Measurements from ENCODE around the gene ACACA. TPM values are rescaled to one million over a fixed set of nuclear protein-coding genes. Genes with fewer than 3 reads are reported as not detected.

The ACACA gene
- total and polyA plus RNA-seq, 5 experiments from 2014 or later, result 5.7 to 15.2 (median 9.0) TPM

- no peak overlapping the region for H3K27ac Mint-ChIP-seq
- H3K27me3 Mint-ChIP-seq, result no peaks in the 10 kb centered on the region
- H3K36me3 Mint-ChIP-seq, result peaks cover 0 to 48% (median 4%) of the 10 kb centered on the region in 3 donors
- H3K4me3 Mint-ChIP-seq, result no peak overlapping the region
- ATAC-seq (no peak), DNase-seq (no peak)
- POLR2A ChIA-PET, result interaction anchor here (0.7 kb wide), 1 partner anchor 448 kb away, joined by 6 read pairs; the partner anchor contains the start of gene MRM1
- H3K9me3 Mint-ChIP-seq, result no peaks in the 10 kb centered on the region
- H3K4me1 Mint-ChIP-seq, result peaks cover 7 to 17% (median 9%) of the 10 kb centered on the region in 4 donors
These were observed 357.8 kb downstream of the ACACA start for GRCh38 chr17:37048811-37049210.

GRCh38 chr17:37047631-37048104 lies 359.0 kb downstream of the ACACA start:
- H3K9me3 Mint-ChIP-seq, result no peaks in the 10 kb centered on the region
- ATAC-seq (peak; percentile 91 to 92), DNase-seq (peak; percentile 60 to 85 (median 72))
- POLR2A ChIA-PET, result interaction anchor here (0.5 kb wide), 1 partner anchor 138 kb away, joined by 4 read pairs; no protein-coding TSS in a partner anchor
- no peak overlapping the region for H3K4me3 Mint-ChIP-seq
- peaks cover 0 to 45% (median 4%) of the 10 kb centered on the region in 3 donors for H3K36me3 Mint-ChIP-seq
- H3K27ac Mint-ChIP-seq, result peak overlapping the region in 7 of 10 donors; percentile 12 to 76 (median 63)
- no peaks in the 10 kb centered on the region for H3K27me3 Mint-ChIP-seq
- peaks cover 11 to 21% (median 15%) of the 10 kb centered on the region in 4 donors for H3K4me1 Mint-ChIP-seq

- Mint-ChIP-seq H3K27me3 (no peaks in the 10 kb centered on the region), H3K27ac (peak overlapping the region in 6 of 10 donors; percentile 0 to 75 (median 45)), H3K9me3 (no peaks in the 10 kb centered on the region), H3K4me1 (peaks cover 11 to 18% (median 15%) of the 10 kb centered on the region in 4 donors), H3K4me3 (no peak overlapping the region), H3K36me3 (peaks cover 0 to 39% (median 7%) of the 10 kb centered on the region in 3 donors)
- DNase-seq (no peak), ATAC-seq (no peak)
- POLR2A ChIA-PET, result interaction anchor here (0.7 kb wide), 1 partner anchor 279 kb away, joined by 3 read pairs; no protein-coding TSS in a partner anchor
These were observed 361.2 kb downstream of the ACACA start for GRCh38 chr17:37045351-37045922.

- H3K9me3 Mint-ChIP-seq, result no peaks in the 10 kb centered on the region
- POLR2A ChIA-PET, result no interaction called here
- ATAC-seq (no peak), DNase-seq (no peak)
- H3K4me1 Mint-ChIP-seq, result peaks cover 11 to 17% (median 13%) of the 10 kb centered on the region in 4 donors
- H3K27me3 Mint-ChIP-seq, result no peaks in the 10 kb centered on the region
- no peak overlapping the region for H3K4me3 Mint-ChIP-seq
- peaks cover 0 to 47% (median 7%) of the 10 kb centered on the region in 3 donors for H3K36me3 Mint-ChIP-seq
- peak overlapping the region in 8 of 10 donors; percentile 5 to 72 (median 28) for H3K27ac Mint-ChIP-seq
These were observed 363.4 kb downstream of the ACACA start for GRCh38 chr17:37043201-37043600.

GRCh38 chr17:37041932-37042331 lies 364.7 kb downstream of the ACACA start:
- no peak for ATAC-seq
- POLR2A ChIA-PET, result interaction anchor here (0.6 kb wide), 1 partner anchor 13 kb away, joined by 3 read pairs; no protein-coding TSS in a partner anchor

GRCh38 chr17:37039269-37039668 lies 367.4 kb downstream of the ACACA start:
- no peak for ATAC-seq
- peaks cover 4 to 14% (median 6%) of the 10 kb centered on the region in 4 donors for H3K4me1 Mint-ChIP-seq
- no peak for DNase-seq
- no peak overlapping the region for H3K4me3 Mint-ChIP-seq
- no peaks in the 10 kb centered on the region for H3K27me3 Mint-ChIP-seq
- H3K36me3 Mint-ChIP-seq, result peaks cover 0 to 62% (median 12%) of the 10 kb centered on the region in 3 donors
- no peaks in the 10 kb centered on the region for H3K9me3 Mint-ChIP-seq
- POLR2A ChIA-PET, result no interaction called here
- H3K27ac Mint-ChIP-seq, result peak overlapping the region in 6 of 10 donors; percentile 16 to 88 (median 58)

More at GRCh38 chr17:37041932-37042331, 364.7 kb downstream of the ACACA start:
- H3K36me3 Mint-ChIP-seq, result peaks cover 0 to 52% (median 4%) of the 10 kb centered on the region in 3 donors
- H3K4me1 Mint-ChIP-seq, result peaks cover 4 to 12% (median 7%) of the 10 kb centered on the region in 4 donors
- no peaks in the 10 kb centered on the region for H3K27me3 Mint-ChIP-seq
- no peak overlapping the region for H3K4me3 Mint-ChIP-seq
- H3K27ac Mint-ChIP-seq, result peak overlapping the region in 1 of 10 donors; percentile 32
- no peaks in the 10 kb centered on the region for H3K9me3 Mint-ChIP-seq
- no peak for DNase-seq

- peak overlapping the region in 3 of 10 donors; percentile 17 to 73 (median 18) for H3K27ac Mint-ChIP-seq
- H3K36me3 Mint-ChIP-seq, result peaks cover 0 to 66% (median 13%) of the 10 kb centered on the region in 3 donors
- ATAC-seq (no peak), DNase-seq (no peak)
- H3K27me3 Mint-ChIP-seq, result no peaks in the 10 kb centered on the region
- POLR2A ChIA-PET, result no interaction called here
- no peaks in the 10 kb centered on the region for H3K9me3 Mint-ChIP-seq
- peaks cover 0 to 8% (median under 1%) of the 10 kb centered on the region in 4 donors for H3K4me1 Mint-ChIP-seq
- no peak overlapping the region for H3K4me3 Mint-ChIP-seq
These were observed 369.0 kb downstream of the ACACA start for GRCh38 chr17:37037590-37038155.

Other genes starting within 250 kb of the ACACA start
- not detected for gene C17orf78, start 30.9 kb downstream of the ACACA start, total RNA-seq
- gene C17orf78, start 30.9 kb downstream of the ACACA start, polyA plus RNA-seq, result not detected
- gene TADA2A, start 50 bp upstream of the ACACA start, total RNA-seq, result 10 to 100 TPM; 28.4 to 32.4 TPM
- gene TADA2A, start 50 bp upstream of the ACACA start, polyA plus RNA-seq, result 10 to 100 TPM in 2 of 3 donors, 1 to 10 TPM in 1; 6.9 to 17.4 (median 11.6) TPM
- 1 to 10 TPM; 6.8 to 6.9 TPM for gene DUSP14, start 83.1 kb upstream of the ACACA start, total RNA-seq
- 10 to 100 TPM; 13.8 to 17.4 (median 14.3) TPM for gene DUSP14, start 83.1 kb upstream of the ACACA start, polyA plus RNA-seq
- 100 to 1,000 TPM; 142 to 149 TPM for gene SYNRG, start 202.6 kb upstream of the ACACA start, total RNA-seq
- 10 to 100 TPM; 71.8 to 91.8 (median 87.2) TPM for gene SYNRG, start 202.6 kb upstream of the ACACA start, polyA plus RNA-seq
- gene DDX52, start 236.6 kb upstream of the ACACA start, total RNA-seq, result 10 to 100 TPM; 30.3 to 33.6 TPM
- 10 to 100 TPM; 12.6 to 13.1 (median 12.7) TPM for gene DDX52, start 236.6 kb upstream of the ACACA start, polyA plus RNA-seq

All from naive thymus-derived CD8-positive, alpha-beta T cell (primary cell).